ENCODE measurements around the gene ZNF423. TPM values are rescaled to one million over a fixed set of nuclear protein-coding genes. Genes with fewer than 3 reads are reported as not detected.

The ZNF423 gene
- total RNA-seq, 1 experiment from 2014 or later: 0.20 TPM

GRCh38 chr16:49834531-49835151 is 21.3 kb downstream of the ZNF423 start:
- no peaks in the 10 kb centered on the region for H3K9me3 Mint-ChIP-seq (ENCODE audit: unreplicated experiment)
- CTCF ChIA-PET: no interaction called here
- intact Hi-C loops (cut with micrococcal nuclease; ENCODE audit: unreplicated experiment): no loop called here
- DNase-seq: no peak
- no peak for TF ChIP-seq CTCF (IDR thresholded peaks at IDR 0.05; ENCODE audit: insufficient read depth in 1 of 2, low read depth in 1 of 2, low read length in 1 of 2, severe bottlenecking in 1 of 2, unreplicated experiment in 1 of 2)
- POLR2A ChIA-PET: no interaction called here
- Histone ChIP-seq H3K4me3 (ENCODE audit: low read depth, low read length) (no peak overlapping the region), H3K27me3 (replicated peaks; ENCODE audit: control insufficient read depth, insufficient read depth, low read length) (0 out of 2 replicates have a peak, but pooled peaks cover 1% of the 10 kb centered on the region), H3K36me3 (ENCODE audit: control insufficient read depth, insufficient read depth, low read length) (no peaks in the 10 kb centered on the region), H3K9me3 (no peaks in the 10 kb centered on the region), H3K4me1 (no peaks in the 10 kb centered on the region)
- peaks cover 4% of the 10 kb centered on the region for H3K27me3 Mint-ChIP-seq (ENCODE audit: insufficient read depth, unreplicated experiment)
- no peaks in the 10 kb centered on the region for H3K36me3 Mint-ChIP-seq (ENCODE audit: insufficient read depth, unreplicated experiment)
- no peaks in the 10 kb centered on the region for H3K4me1 Mint-ChIP-seq (ENCODE audit: low read depth, unreplicated experiment)
- no peak overlapping the region for H3K4me3 Mint-ChIP-seq (ENCODE audit: unreplicated experiment)
- H3K27ac Mint-ChIP-seq (ENCODE audit: unreplicated experiment): no peak overlapping the region
- no TSS peak for BruUV-seq (replicated peaks)

- H3K27ac Mint-ChIP-seq (ENCODE audit: unreplicated experiment): no peak overlapping the region
- H3K27me3 Mint-ChIP-seq (ENCODE audit: insufficient read depth, unreplicated experiment): peaks cover 3% of the 10 kb centered on the region
- intact Hi-C loops (cut with micrococcal nuclease; ENCODE audit: unreplicated experiment): no loop called here
- TF ChIP-seq CTCF (IDR thresholded peaks at IDR 0.05; ENCODE audit: insufficient read depth in 1 of 2, low read depth in 1 of 2, low read length in 1 of 2, severe bottlenecking in 1 of 2, unreplicated experiment in 1 of 2): no peak
- Histone ChIP-seq H3K4me1 (no peaks in the 10 kb centered on the region), H3K27me3 (replicated peaks; ENCODE audit: control insufficient read depth, insufficient read depth, low read length) (0 out of 2 replicates have a peak, but pooled peaks cover 1% of the 10 kb centered on the region), H3K36me3 (ENCODE audit: control insufficient read depth, insufficient read depth, low read length) (no peaks in the 10 kb centered on the region), H3K9me3 (no peaks in the 10 kb centered on the region), H3K4me3 (ENCODE audit: low read depth, low read length) (no peak overlapping the region)
- ChIA-PET POLR2A (no interaction called here), CTCF (no interaction called here)
- no peak overlapping the region for H3K4me3 Mint-ChIP-seq (ENCODE audit: unreplicated experiment)
- BruUV-seq (replicated peaks): no TSS peak
- no peaks in the 10 kb centered on the region for H3K9me3 Mint-ChIP-seq (ENCODE audit: unreplicated experiment)
- no peak for DNase-seq
- H3K4me1 Mint-ChIP-seq (ENCODE audit: low read depth, unreplicated experiment): no peaks in the 10 kb centered on the region
- no peaks in the 10 kb centered on the region for H3K36me3 Mint-ChIP-seq (ENCODE audit: insufficient read depth, unreplicated experiment)
These were observed 21.9 kb downstream of the ZNF423 start for GRCh38 chr16:49833796-49834530.

- Mint-ChIP-seq H3K4me3 (ENCODE audit: unreplicated experiment) (no peak overlapping the region), H3K9me3 (ENCODE audit: unreplicated experiment) (no peaks in the 10 kb centered on the region), H3K27me3 (ENCODE audit: insufficient read depth, unreplicated experiment) (peaks cover 3% of the 10 kb centered on the region), H3K4me1 (ENCODE audit: low read depth, unreplicated experiment) (no peaks in the 10 kb centered on the region), H3K36me3 (ENCODE audit: insufficient read depth, unreplicated experiment) (no peaks in the 10 kb centered on the region), H3K27ac (ENCODE audit: unreplicated experiment) (no peak overlapping the region)
- H3K4me3 ChIP-seq (ENCODE audit: low read depth, low read length): no peak overlapping the region
- H3K27me3 ChIP-seq (replicated peaks; ENCODE audit: control insufficient read depth, insufficient read depth, low read length): 0 out of 2 replicates have a peak, but pooled peaks cover 1% of the 10 kb centered on the region
- DNase-seq: no peak
- POLR2A ChIA-PET: no interaction called here
- no peaks in the 10 kb centered on the region for H3K36me3 ChIP-seq (ENCODE audit: control insufficient read depth, insufficient read depth, low read length)
- no TSS peak for BruUV-seq (replicated peaks)
- CTCF ChIA-PET: no interaction called here
- TF ChIP-seq CTCF (IDR thresholded peaks at IDR 0.05; ENCODE audit: insufficient read depth in 1 of 2, low read depth in 1 of 2, low read length in 1 of 2, severe bottlenecking in 1 of 2, unreplicated experiment in 1 of 2): no peak
- H3K9me3 ChIP-seq: no peaks in the 10 kb centered on the region
- no peaks in the 10 kb centered on the region for H3K4me1 ChIP-seq
- intact Hi-C loops (cut with micrococcal nuclease; ENCODE audit: unreplicated experiment): no loop called here
These were observed 22.8 kb downstream of the ZNF423 start for GRCh38 chr16:49833085-49833484.
